Neural progenitor cell (in vitro differentiated cells): ENCODE data around the gene LPP.

Experiments
- EZH2 ChIP-seq: fragments of 200-600 bp; sonication (generic); IDR thresholded peaks from 2 replicates; pipeline ENCODE4 v1.6.1; 2017; ENCODE audit warnings: antibody characterized with exemption, mild to moderate bottlenecking, moderate library complexity
- TF ChIP-seq, protein P1 (sequence below): fragments of 200-600 bp; sonication (generic); IDR thresholded peaks from 2 replicates; pipeline ENCODE4 v1.5.1; 2017; ENCODE audit warnings: antibody characterized with exemption, mild to moderate bottlenecking

DNA sequence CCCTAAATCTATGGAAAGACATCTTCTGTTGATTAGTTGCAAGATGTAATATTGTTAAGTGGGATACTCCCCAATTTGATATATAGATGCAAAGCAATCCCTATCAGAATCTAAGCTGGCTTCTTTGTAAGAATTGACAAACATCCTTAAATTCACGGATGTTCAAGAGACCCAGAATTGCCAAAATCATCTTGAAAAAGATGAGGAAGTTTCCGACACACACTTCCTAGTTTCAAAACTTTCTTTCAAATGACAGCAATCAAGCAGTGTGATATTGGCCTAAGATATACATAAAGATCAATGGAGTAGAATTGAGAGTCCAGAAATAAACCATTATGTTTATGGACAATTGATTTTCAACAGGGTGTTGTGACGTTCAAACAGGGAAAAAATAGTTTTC, 383.6 kb downstream of the LPP start:
- TF ChIP-seq, protein P1, sequence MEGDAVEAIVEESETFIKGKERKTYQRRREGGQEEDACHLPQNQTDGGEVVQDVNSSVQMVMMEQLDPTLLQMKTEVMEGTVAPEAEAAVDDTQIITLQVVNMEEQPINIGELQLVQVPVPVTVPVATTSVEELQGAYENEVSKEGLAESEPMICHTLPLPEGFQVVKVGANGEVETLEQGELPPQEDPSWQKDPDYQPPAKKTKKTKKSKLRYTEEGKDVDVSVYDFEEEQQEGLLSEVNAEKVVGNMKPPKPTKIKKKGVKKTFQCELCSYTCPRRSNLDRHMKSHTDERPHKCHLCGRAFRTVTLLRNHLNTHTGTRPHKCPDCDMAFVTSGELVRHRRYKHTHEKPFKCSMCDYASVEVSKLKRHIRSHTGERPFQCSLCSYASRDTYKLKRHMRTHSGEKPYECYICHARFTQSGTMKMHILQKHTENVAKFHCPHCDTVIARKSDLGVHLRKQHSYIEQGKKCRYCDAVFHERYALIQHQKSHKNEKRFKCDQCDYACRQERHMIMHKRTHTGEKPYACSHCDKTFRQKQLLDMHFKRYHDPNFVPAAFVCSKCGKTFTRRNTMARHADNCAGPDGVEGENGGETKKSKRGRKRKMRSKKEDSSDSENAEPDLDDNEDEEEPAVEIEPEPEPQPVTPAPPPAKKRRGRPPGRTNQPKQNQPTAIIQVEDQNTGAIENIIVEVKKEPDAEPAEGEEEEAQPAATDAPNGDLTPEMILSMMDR = no peak
- no peak for TF ChIP-seq EZH2
